NCI-H2029 treated with DMSO at 0.1 percent for 48 hours (cell line): ENCODE results near the gene WNT7A.

ENCODE experiments used
- DNase-seq: peaks from one replicate; lab custom pipeline; 2025; lab: John Stamatoyannopoulos, UW

Gene WNT7A

GRCh38 chr3:13770170-13771169 lies 109.4 kb downstream of the WNT7A start:
- no peak for DNase-seq

GRCh38 chr3:13769422-13769821 lies 110.4 kb downstream of the WNT7A start:
- no peak for DNase-seq

- no peak for DNase-seq
Observed at GRCh38 chr3:13768453-13768852, 111.4 kb downstream of the WNT7A start.

GRCh38 chr3:13767896-13768295 lies 112.0 kb downstream of the WNT7A start:
- DNase-seq = no peak

GRCh38 chr3:13767030-13767429 lies 112.8 kb downstream of the WNT7A start:
- no peak for DNase-seq
